ENCODE results near the gene LRRC15. TPM values are rescaled to one million over a fixed set of nuclear protein-coding genes. Genes with fewer than 3 reads are reported as not detected.

The LRRC15 gene
- total RNA-seq, 1 donor: 3.6 TPM

GRCh38 chr3:194382892-194383223, 13.3 kb upstream of the LRRC15 start:
- Histone ChIP-seq H3K27ac (ENCODE audit: low read depth, low read length) (no peak overlapping the region), H3K79me2 (ENCODE audit: insufficient read depth, low read length) (no peaks in the 10 kb centered on the region), H3K4me1 (ENCODE audit: insufficient read depth, low read length) (no peaks in the 10 kb centered on the region), H3K36me3 (ENCODE audit: insufficient read depth, low read length) (no peaks in the 10 kb centered on the region), H2AFZ (ENCODE audit: low read length) (no peak overlapping the region), H3K27me3 (ENCODE audit: insufficient read depth, low read length) (peaks cover 13% of the 10 kb centered on the region), H3K9me3 (ENCODE audit: low read depth, low read length) (no peaks in the 10 kb centered on the region), H4K20me1 (ENCODE audit: insufficient read depth, low read length) (no peaks in the 10 kb centered on the region), H3K4me2 (ENCODE audit: insufficient read depth, low read length) (no peak overlapping the region), H3K4me3 (ENCODE audit: insufficient read depth, low read length) (no peak overlapping the region)
- no peak for TF ChIP-seq CTCF (IDR thresholded peaks at IDR 0.05; ENCODE audit: extremely low read depth, low read depth, low read length)
- DNase-seq (ENCODE audit: insufficient read length, low spot score, missing footprints): no peak

- no peaks in the 10 kb centered on the region for H3K9me3 ChIP-seq (ENCODE audit: low read depth, low read length)
- DNase-seq (ENCODE audit: insufficient read length, low spot score, missing footprints): no peak
- H3K4me2 ChIP-seq (ENCODE audit: insufficient read depth, low read length): no peak overlapping the region
- H3K4me1 ChIP-seq (ENCODE audit: insufficient read depth, low read length): no peaks in the 10 kb centered on the region
- no peak for TF ChIP-seq CTCF (IDR thresholded peaks at IDR 0.05; ENCODE audit: extremely low read depth, low read depth, low read length)
- no peaks in the 10 kb centered on the region for H4K20me1 ChIP-seq (ENCODE audit: insufficient read depth, low read length)
- H2AFZ ChIP-seq (ENCODE audit: low read length): no peak overlapping the region
- no peak overlapping the region for H3K4me3 ChIP-seq (ENCODE audit: insufficient read depth, low read length)
- no peaks in the 10 kb centered on the region for H3K79me2 ChIP-seq (ENCODE audit: insufficient read depth, low read length)
- peaks cover 13% of the 10 kb centered on the region for H3K27me3 ChIP-seq (ENCODE audit: insufficient read depth, low read length)
- H3K27ac ChIP-seq (ENCODE audit: low read depth, low read length): no peak overlapping the region
- H3K36me3 ChIP-seq (ENCODE audit: insufficient read depth, low read length): no peaks in the 10 kb centered on the region
Measured at GRCh38 chr3:194382196-194382891, 12.8 kb upstream of the LRRC15 start.

GRCh38 chr3:194381460-194381875, 11.9 kb upstream of the LRRC15 start:
- H3K36me3 ChIP-seq (ENCODE audit: insufficient read depth, low read length): no peaks in the 10 kb centered on the region
- no peaks in the 10 kb centered on the region for H3K4me1 ChIP-seq (ENCODE audit: insufficient read depth, low read length)
- no peak overlapping the region for H3K27ac ChIP-seq (ENCODE audit: low read depth, low read length)
- peaks cover 11% of the 10 kb centered on the region for H3K27me3 ChIP-seq (ENCODE audit: insufficient read depth, low read length)
- H3K79me2 ChIP-seq (ENCODE audit: insufficient read depth, low read length): no peaks in the 10 kb centered on the region
- H3K4me3 ChIP-seq (ENCODE audit: insufficient read depth, low read length): no peak overlapping the region
- no peak for DNase-seq (ENCODE audit: insufficient read length, low spot score, missing footprints)
- TF ChIP-seq CTCF (IDR thresholded peaks at IDR 0.05; ENCODE audit: extremely low read depth, low read depth, low read length): no peak
- no peaks in the 10 kb centered on the region for H4K20me1 ChIP-seq (ENCODE audit: insufficient read depth, low read length)
- H2AFZ ChIP-seq (ENCODE audit: low read length): peak overlapping the region; percentile 31
- H3K9me3 ChIP-seq (ENCODE audit: low read depth, low read length): no peaks in the 10 kb centered on the region
- H3K4me2 ChIP-seq (ENCODE audit: insufficient read depth, low read length): peak overlapping the region; percentile 36

GRCh38 chr3:194380326-194380725, 10.8 kb upstream of the LRRC15 start:
- H3K79me2 ChIP-seq (ENCODE audit: insufficient read depth, low read length): no peaks in the 10 kb centered on the region
- peaks cover 9% of the 10 kb centered on the region for H3K27me3 ChIP-seq (ENCODE audit: insufficient read depth, low read length)
- H3K36me3 ChIP-seq (ENCODE audit: insufficient read depth, low read length): no peaks in the 10 kb centered on the region
- no peak overlapping the region for H3K4me3 ChIP-seq (ENCODE audit: insufficient read depth, low read length)
- H2AFZ ChIP-seq (ENCODE audit: low read length): no peak overlapping the region
- no peak overlapping the region for H3K27ac ChIP-seq (ENCODE audit: low read depth, low read length)
- no peaks in the 10 kb centered on the region for H4K20me1 ChIP-seq (ENCODE audit: insufficient read depth, low read length)
- DNase-seq (ENCODE audit: insufficient read length, low spot score, missing footprints): no peak
- no peaks in the 10 kb centered on the region for H3K9me3 ChIP-seq (ENCODE audit: low read depth, low read length)
- no peaks in the 10 kb centered on the region for H3K4me1 ChIP-seq (ENCODE audit: insufficient read depth, low read length)
- no peak overlapping the region for H3K4me2 ChIP-seq (ENCODE audit: insufficient read depth, low read length)
- TF ChIP-seq CTCF (IDR thresholded peaks at IDR 0.05; ENCODE audit: extremely low read depth, low read depth, low read length): no peak
